Natural killer cell (primary cell): ENCODE measurements around the gene CYFIP2. TPM values are rescaled to one million over a fixed set of nuclear protein-coding genes. Genes with fewer than 3 reads are reported as not detected.

Experiments used
- ATAC-seq, 3 donors: fragments of 150-1000 bp in 2 of 3; fragments of 200-7000 bp in 1 of 3; cut with Tn5 transposase; 1 replicate in 1 of 3; 2 replicates in 2 of 3; pipeline ENCODE4 v1.10.0; 2021; ENCODE audit warnings: mild to moderate bottlenecking in 2 of 3, moderate library complexity in 2 of 3
- DNase-seq, 2 donors: peaks; one replicate each; pipeline versions ENCODE4 v3.0.0 to v3.0.0-alpha.2; 2013 to 2021; ENCODE audit warnings: mixed read lengths in 1 of 2
- H3K27ac ChIP-seq: one replicate; pipeline ENCODE4 v1.5.1; 2013; ENCODE audit warnings: mild to moderate bottlenecking, low read length
- H3K27me3 ChIP-seq: one replicate; pipeline ENCODE4 v1.6.1; 2013; ENCODE audit warnings: low read length; ENCODE audit not compliant: control insufficient read depth, insufficient read depth
- H3K36me3 ChIP-seq: one replicate; pipeline ENCODE4 v1.6.1; 2013; ENCODE audit warnings: low read length; ENCODE audit not compliant: control insufficient read depth, insufficient read depth
- H3K4me1 ChIP-seq: one replicate; pipeline ENCODE4 v1.6.1; 2013; ENCODE audit warnings: low read length; ENCODE audit not compliant: control insufficient read depth, insufficient read depth
- H3K4me3 ChIP-seq: one replicate; pipeline ENCODE4 v1.5.1; 2013; ENCODE audit warnings: low read length
- H3K9me3 ChIP-seq: one replicate; pipeline ENCODE4 v1.6.1; 2013; ENCODE audit warnings: low read length; ENCODE audit not compliant: control insufficient read depth, insufficient read depth
- H3K27ac Mint-ChIP-seq, 2 donors: one replicate each; pipeline ENCODE4 v1.8.0; 2022; ENCODE audit warnings: mild to moderate bottlenecking in 2 of 2, mixed read lengths in 2 of 2, moderate library complexity in 1 of 2
- H3K27me3 Mint-ChIP-seq, 2 donors: one replicate each; pipeline ENCODE4 v1.8.0; 2022; ENCODE audit warnings: low read depth in 2 of 2, mixed read lengths in 2 of 2
- H3K36me3 Mint-ChIP-seq: one replicate; pipeline ENCODE4 v1.8.0; 2022; ENCODE audit warnings: mixed read lengths
- H3K4me1 Mint-ChIP-seq, 2 donors: one replicate each; pipeline ENCODE4 v1.8.0; 2022; ENCODE audit warnings: mixed read lengths in 2 of 2
- H3K4me3 Mint-ChIP-seq: one replicate; pipeline ENCODE4 v1.8.0; 2022; ENCODE audit warnings: mild to moderate bottlenecking, moderate library complexity, mixed read lengths
- H3K9me3 Mint-ChIP-seq, 2 donors: one replicate each; pipeline ENCODE4 v1.8.0; 2022; ENCODE audit warnings: mixed read lengths in 2 of 2
- CTCF ChIP-seq: fragments of 200-600 bp; IDR thresholded peaks from one replicate; pipeline ENCODE4 v1.8.0; 2022; ENCODE audit warnings: antibody characterized with exemption
- WGBS: methylation state at CpG from one replicate; pipeline ENCODE4 v1.1.7; 2013; ENCODE audit warnings: missing lambda C conversion rate; ENCODE audit not compliant: insufficient coverage; 5-methylcytosine and 5-hydroxymethylcytosine counted together
- intact Hi-C: fragments of 100-400 bp; cut with micrococcal nuclease; formaldehyde crosslinking; loops from one replicate; pipeline ENCODE4 v1.14.2; 2022
- total RNA-seq, 4 donors: library from RNA; stranded (reverse); fragments of 120-200 nt in 1 of 4; gene quantifications; one replicate each; pipeline versions ENCODE4 v1.2.3 to v1.2.4, GENCODE V29; 2013 to 2022

The CYFIP2 gene
- total RNA-seq, 3 donors from 2014 or later (not counting 1 experiment from before 2014, with no cell fraction given) = 464 to 542 (median 532) TPM

DNA sequence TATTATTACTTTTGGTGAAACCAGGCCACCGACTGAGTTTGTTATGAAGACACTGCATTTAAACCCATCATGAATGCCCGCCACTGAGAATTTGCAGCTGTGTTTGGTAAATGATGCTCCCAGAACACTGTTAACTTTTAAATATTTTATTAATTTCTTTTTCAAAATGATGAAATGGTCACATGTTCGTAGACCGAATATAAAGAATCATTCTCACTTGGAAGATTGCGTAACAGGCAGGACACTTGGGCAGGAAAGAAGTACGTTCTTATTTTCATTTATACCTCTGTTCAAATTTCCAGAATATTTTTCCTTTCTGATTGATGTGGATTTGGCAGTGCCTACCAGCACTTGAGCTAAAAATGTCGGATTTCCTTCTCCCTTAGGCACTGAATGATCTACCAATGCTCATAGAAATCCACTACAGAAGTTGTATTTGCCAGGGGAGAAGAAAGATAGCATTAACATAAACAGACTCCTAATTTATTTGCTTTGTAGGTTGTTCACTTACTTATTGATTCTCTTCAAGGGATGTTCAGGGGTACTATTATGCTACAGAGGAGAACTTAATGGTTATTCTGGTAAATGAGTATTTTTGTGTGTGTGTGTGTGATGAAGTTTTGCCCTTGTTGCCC lies 13.8 kb downstream of the CYFIP2 start:
- Mint-ChIP-seq H3K4me3 (peak overlapping the region; percentile 51), H3K27ac (peak overlapping the region; percentile 78 to 82), H3K4me1 (peaks cover 82 to 88% of the 10 kb centered on the region in 2 donors), H3K9me3 (no peaks in the 10 kb centered on the region), H3K27me3 (no peaks in the 10 kb centered on the region), H3K36me3 (no peaks in the 10 kb centered on the region)
- no peak overlapping the region for H3K4me3 ChIP-seq
- H3K9me3 ChIP-seq = no peaks in the 10 kb centered on the region
- H3K4me1 ChIP-seq = peaks cover 29% of the 10 kb centered on the region
- peak overlapping the region; percentile 6 for H3K27ac ChIP-seq
- no peaks in the 10 kb centered on the region for H3K36me3 ChIP-seq
- intact Hi-C loops = no loop called here
- H3K27me3 ChIP-seq = no peaks in the 10 kb centered on the region
- DNase-seq = no peak
- 57% methylated on average over 3 of the region's 7 CpGs for WGBS
- TF ChIP-seq CTCF = no peak
- no peak for ATAC-seq

GRCh38 chr5:157280927-157281326 lies 15.0 kb downstream of the CYFIP2 start:
- Mint-ChIP-seq H3K4me3 (peak overlapping the region; percentile 5), H3K27me3 (no peaks in the 10 kb centered on the region), H3K4me1 (peaks cover 84 to 91% of the 10 kb centered on the region in 2 donors), H3K27ac (peak overlapping the region; percentile 78 to 82), H3K9me3 (no peaks in the 10 kb centered on the region), H3K36me3 (no peaks in the 10 kb centered on the region)
- intact Hi-C loops = no loop called here
- peak in 2 of 3 donors; percentile 41 to 60 for ATAC-seq
- no peak for TF ChIP-seq CTCF
- Histone ChIP-seq H3K4me3 (no peak overlapping the region), H3K36me3 (peaks cover 9% of the 10 kb centered on the region), H3K4me1 (peaks cover 29% of the 10 kb centered on the region), H3K27ac (no peak overlapping the region), H3K9me3 (no peaks in the 10 kb centered on the region), H3K27me3 (no peaks in the 10 kb centered on the region)
- peak in 1 of 2 donors; percentile 34 for DNase-seq
- WGBS = 0% methylated on average over 1 of the region's 3 CpGs

DNA sequence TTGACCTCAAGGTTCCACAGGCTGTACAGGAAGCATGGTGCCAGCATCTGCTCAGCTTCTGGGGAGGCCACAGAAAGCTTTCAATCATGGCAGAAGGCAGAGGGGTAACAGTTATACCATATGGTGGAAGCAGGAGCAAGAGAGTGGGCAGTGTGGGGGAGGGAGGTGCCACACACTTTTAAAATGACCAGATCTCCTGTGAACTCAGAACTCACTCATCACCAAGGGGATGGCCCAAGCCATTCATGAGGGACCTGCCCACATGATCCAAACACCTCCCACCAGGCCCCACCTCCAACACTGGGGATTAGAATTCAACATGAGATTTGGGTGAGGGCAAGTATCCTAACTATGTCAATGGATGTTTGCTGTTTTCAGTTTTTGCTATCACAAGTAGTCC lies 16.2 kb downstream of the CYFIP2 start:
- Mint-ChIP-seq H3K27me3 (no peaks in the 10 kb centered on the region), H3K27ac (peak overlapping the region; percentile 78 to 82), H3K9me3 (no peaks in the 10 kb centered on the region), H3K4me1 (peaks cover 73 to 79% of the 10 kb centered on the region in 2 donors), H3K4me3 (peak overlapping the region; percentile 45), H3K36me3 (no peaks in the 10 kb centered on the region)
- intact Hi-C loops = no loop called here
- DNase-seq = no peak
- peaks cover 18% of the 10 kb centered on the region for H3K36me3 ChIP-seq
- no peak overlapping the region for H3K4me3 ChIP-seq
- no peaks in the 10 kb centered on the region for H3K9me3 ChIP-seq
- H3K4me1 ChIP-seq = peaks cover 26% of the 10 kb centered on the region
- no peak overlapping the region for H3K27ac ChIP-seq
- no peak for ATAC-seq
- TF ChIP-seq CTCF = no peak
- no peaks in the 10 kb centered on the region for H3K27me3 ChIP-seq

GRCh38 chr5:157283434-157283833 lies 17.5 kb downstream of the CYFIP2 start:
- Mint-ChIP-seq H3K9me3 (no peaks in the 10 kb centered on the region), H3K27me3 (no peaks in the 10 kb centered on the region), H3K27ac (peak overlapping the region; percentile 78 to 82), H3K4me1 (peaks cover 72 to 75% of the 10 kb centered on the region in 2 donors), H3K36me3 (no peaks in the 10 kb centered on the region), H3K4me3 (peak overlapping the region; percentile 45)
- intact Hi-C loops = no loop called here
- WGBS = 48% methylated on average over 3 of the region's 3 CpGs
- Histone ChIP-seq H3K27ac (peak overlapping the region; percentile 59), H3K9me3 (no peaks in the 10 kb centered on the region), H3K4me3 (no peak overlapping the region), H3K36me3 (peaks cover 31% of the 10 kb centered on the region), H3K27me3 (no peaks in the 10 kb centered on the region), H3K4me1 (peaks cover 25% of the 10 kb centered on the region)
- ATAC-seq (peak; percentile 57 to 80 (median 77)), DNase-seq (peak in 1 of 2 donors; percentile 61)
- TF ChIP-seq CTCF = no peak
